Measurements from ENCODE around the gene FARP2. TPM values are rescaled to one million over a fixed set of nuclear protein-coding genes. Genes with fewer than 3 reads are reported as not detected.

The FARP2 gene
- total and polyA plus RNA-seq, 4 donors, result 9.9 to 49.7 (median 27.4) TPM

DNA sequence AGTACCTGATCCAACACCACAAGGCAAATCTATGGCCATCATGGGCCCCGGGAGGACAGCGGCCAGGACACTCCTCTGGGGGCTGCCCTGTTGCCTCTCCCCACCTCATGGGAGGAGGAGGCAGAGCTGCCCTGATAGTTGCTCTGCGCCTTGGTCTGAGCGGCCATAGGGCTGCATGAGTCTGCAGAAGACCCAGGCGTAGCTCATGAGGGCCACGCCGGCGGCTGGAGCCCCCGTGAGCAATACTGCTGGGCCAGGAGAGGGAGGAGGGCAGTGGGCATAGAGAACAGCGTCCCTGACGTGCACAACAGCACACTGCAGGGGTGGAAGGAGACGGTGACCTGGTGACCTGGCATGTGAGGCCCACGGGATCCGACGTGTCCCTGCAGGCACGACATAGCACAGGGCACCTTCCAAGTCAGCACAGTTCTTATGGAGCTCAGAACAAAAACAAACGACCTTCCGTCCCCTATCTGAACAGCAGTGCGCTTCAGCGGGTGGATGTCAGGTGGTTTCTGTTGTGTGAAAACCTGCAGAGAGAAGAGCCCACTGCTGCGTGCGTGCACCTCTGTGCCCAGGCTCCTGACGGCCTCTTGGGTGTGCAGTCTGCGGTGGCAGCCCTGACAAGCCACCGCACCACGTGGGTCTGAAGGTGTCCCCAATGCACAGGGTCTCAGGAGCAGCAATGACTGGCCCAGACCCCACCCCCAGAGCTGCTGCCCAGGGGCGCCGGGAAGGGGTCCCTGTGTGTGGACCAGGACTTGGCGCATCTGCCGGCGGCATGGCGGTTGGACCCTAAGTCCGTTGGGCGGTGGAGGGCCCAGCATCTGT is 139.3 kb downstream of the FARP2 start:
- peaks cover 5 to 56% (median 29%) of the 10 kb centered on the region in 4 donors for H3K36me3 ChIP-seq (ENCODE audit: control insufficient read depth in 4 of 4, insufficient read depth in 4 of 4, low read length in 4 of 4)
- no peak for DNase-seq
- 89 to 93% methylated on average over 34 of the region's 34 CpGs for WGBS, 2 donors

DNA sequence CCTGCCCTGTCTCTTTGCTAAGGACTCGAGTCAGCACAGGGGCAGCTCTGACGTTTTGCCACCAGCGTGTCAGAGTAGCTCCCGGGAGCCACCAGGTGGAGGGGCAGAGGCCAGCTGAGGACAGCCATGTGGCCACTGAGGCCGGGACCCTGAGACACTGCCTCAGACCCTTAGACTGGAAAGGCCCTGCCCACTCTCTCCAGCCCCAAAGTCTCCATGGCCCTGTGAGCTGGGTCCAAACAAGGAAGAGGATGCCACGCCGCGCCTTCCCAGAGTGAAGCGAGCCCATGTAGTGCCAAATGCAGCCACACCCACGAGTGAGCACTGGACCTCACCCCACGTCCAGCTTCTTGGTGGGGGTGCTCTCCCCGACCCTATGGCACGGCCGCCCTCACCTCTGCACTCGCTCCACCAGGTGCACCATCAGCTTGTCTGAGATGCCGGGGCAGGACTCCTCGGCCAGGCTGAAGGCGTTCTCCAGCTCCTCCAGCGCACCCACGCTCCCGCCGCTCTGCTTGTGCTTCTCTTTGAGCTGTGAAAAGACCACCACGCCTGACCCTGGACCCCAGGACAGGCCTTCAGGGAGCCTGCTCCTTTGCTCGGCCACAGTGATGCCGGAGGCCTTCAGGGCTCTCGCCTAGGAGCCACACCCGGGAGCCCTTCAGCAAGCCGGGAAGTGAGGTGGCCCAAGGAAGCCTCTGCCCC is 140.1 kb downstream of the FARP2 start:
- Histone ChIP-seq H3K27ac (ENCODE audit: low read depth in 1 of 2, low read length in 1 of 2) (no peak overlapping the region), H3K9me3 (ENCODE audit: control insufficient read depth in 4 of 4, insufficient read depth in 3 of 4, low read length in 3 of 4) (no peaks in the 10 kb centered on the region), H3K9ac (ENCODE audit: insufficient read depth in 1 of 2, low read length in 2 of 2) (no peak overlapping the region), H3K4me1 (ENCODE audit: control insufficient read depth in 5 of 5, insufficient read depth in 5 of 5, low read length in 5 of 5) (peaks cover 0 to 5% (median 0%) of the 10 kb centered on the region in 5 donors), H3K36me3 (ENCODE audit: control insufficient read depth in 4 of 4, insufficient read depth in 4 of 4, low read length in 4 of 4) (peaks cover 5 to 61% (median 34%) of the 10 kb centered on the region in 4 donors), H3K27me3 (ENCODE audit: control insufficient read depth in 3 of 3, insufficient read depth in 3 of 3, low read length in 2 of 3) (no peaks in the 10 kb centered on the region), H3K4me3 (no peak overlapping the region)
- ATAC-seq (ENCODE audit: insufficient read depth, low FRiP score), result no peak
- DNase-seq, result no peak
- TF ChIP-seq, protein P1, sequence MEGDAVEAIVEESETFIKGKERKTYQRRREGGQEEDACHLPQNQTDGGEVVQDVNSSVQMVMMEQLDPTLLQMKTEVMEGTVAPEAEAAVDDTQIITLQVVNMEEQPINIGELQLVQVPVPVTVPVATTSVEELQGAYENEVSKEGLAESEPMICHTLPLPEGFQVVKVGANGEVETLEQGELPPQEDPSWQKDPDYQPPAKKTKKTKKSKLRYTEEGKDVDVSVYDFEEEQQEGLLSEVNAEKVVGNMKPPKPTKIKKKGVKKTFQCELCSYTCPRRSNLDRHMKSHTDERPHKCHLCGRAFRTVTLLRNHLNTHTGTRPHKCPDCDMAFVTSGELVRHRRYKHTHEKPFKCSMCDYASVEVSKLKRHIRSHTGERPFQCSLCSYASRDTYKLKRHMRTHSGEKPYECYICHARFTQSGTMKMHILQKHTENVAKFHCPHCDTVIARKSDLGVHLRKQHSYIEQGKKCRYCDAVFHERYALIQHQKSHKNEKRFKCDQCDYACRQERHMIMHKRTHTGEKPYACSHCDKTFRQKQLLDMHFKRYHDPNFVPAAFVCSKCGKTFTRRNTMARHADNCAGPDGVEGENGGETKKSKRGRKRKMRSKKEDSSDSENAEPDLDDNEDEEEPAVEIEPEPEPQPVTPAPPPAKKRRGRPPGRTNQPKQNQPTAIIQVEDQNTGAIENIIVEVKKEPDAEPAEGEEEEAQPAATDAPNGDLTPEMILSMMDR (IDR thresholded peaks at IDR 0.05; ENCODE audit: control extremely low read depth, extremely low read depth), result no peak
- WGBS, 2 donors, result 94 to 96% methylated on average over 28 of the region's 28 CpGs

More for the DNA sequence above, 139.3 kb downstream of the FARP2 start:
- no peaks in the 10 kb centered on the region for H3K27me3 ChIP-seq (ENCODE audit: control insufficient read depth in 3 of 3, insufficient read depth in 3 of 3, low read length in 2 of 3)
- peaks cover 0 to 5% (median 0%) of the 10 kb centered on the region in 5 donors for H3K4me1 ChIP-seq (ENCODE audit: control insufficient read depth in 5 of 5, insufficient read depth in 5 of 5, low read length in 5 of 5)
- ATAC-seq (ENCODE audit: insufficient read depth, low FRiP score), result no peak
- no peak overlapping the region for H3K27ac ChIP-seq (ENCODE audit: low read depth in 1 of 2, low read length in 1 of 2)
- TF ChIP-seq, protein P1 (IDR thresholded peaks at IDR 0.05; ENCODE audit: control extremely low read depth, extremely low read depth), result no peak
- H3K9ac ChIP-seq (ENCODE audit: insufficient read depth in 1 of 2, low read length in 2 of 2), result no peak overlapping the region
- no peaks in the 10 kb centered on the region for H3K9me3 ChIP-seq (ENCODE audit: control insufficient read depth in 4 of 4, insufficient read depth in 3 of 4, low read length in 3 of 4)
- H3K4me3 ChIP-seq, result no peak overlapping the region

DNA sequence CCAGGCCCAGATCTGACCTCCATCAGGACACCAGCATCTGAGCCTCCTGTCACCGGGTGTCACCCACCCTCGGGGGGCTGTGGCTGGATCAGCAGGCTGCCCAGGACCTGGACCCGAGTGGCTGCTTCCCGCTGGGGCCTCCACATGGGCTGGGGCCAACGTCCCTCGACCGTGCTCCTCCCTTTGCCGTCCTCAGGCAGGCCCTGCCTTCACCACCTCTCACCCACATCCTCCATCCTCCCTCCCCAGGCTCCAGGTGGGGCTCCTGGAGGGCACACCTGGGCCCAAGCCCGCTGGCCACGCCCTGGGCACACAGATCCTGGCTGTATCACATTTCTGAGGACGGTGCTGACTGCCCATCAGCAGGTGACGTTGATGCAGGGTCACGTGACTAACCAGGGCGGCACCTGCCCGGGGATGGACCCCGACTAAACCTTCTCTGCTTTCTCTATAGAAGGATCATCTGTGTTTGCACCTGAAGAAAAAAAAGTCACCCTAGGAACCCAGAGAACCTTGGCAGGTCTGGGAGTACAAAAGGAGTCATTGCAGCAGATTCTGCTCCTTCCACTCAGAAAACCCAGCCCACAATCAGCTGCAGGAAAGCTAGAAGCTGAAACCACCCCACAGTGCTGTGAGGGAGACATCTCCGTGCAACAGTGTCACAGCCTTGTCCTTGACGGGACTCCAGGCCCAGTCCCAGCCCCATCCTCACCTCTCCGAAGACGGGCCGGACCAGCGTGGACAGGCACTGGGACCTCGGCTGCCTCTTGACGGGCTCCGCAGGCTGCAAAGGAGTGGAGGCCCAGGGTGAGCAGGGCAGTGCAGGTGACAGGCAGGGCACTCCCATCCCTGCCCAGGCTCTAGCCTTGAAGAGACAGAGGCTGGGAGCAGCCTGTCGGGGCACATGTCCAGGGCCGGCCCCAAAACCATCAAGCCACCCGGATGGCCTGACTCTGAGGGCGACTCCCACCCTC is 141.1 kb downstream of the FARP2 start:
- peaks cover 5 to 58% (median 36%) of the 10 kb centered on the region in 4 donors for H3K36me3 ChIP-seq (ENCODE audit: control insufficient read depth in 4 of 4, insufficient read depth in 4 of 4, low read length in 4 of 4)
- ATAC-seq (ENCODE audit: insufficient read depth, low FRiP score), result no peak

More for the DNA sequence above, 141.1 kb downstream of the FARP2 start:
- H3K4me1 ChIP-seq (ENCODE audit: control insufficient read depth in 5 of 5, insufficient read depth in 5 of 5, low read length in 5 of 5), result peaks cover 0 to 2% (median 0%) of the 10 kb centered on the region in 5 donors
- TF ChIP-seq, protein P1 (IDR thresholded peaks at IDR 0.05; ENCODE audit: control extremely low read depth, extremely low read depth), result no peak
- DNase-seq, result no peak
- H3K9me3 ChIP-seq (ENCODE audit: control insufficient read depth in 4 of 4, insufficient read depth in 3 of 4, low read length in 3 of 4), result no peaks in the 10 kb centered on the region
- no peaks in the 10 kb centered on the region for H3K27me3 ChIP-seq (ENCODE audit: control insufficient read depth in 3 of 3, insufficient read depth in 3 of 3, low read length in 2 of 3)
- no peak overlapping the region for H3K4me3 ChIP-seq
- no peak overlapping the region for H3K9ac ChIP-seq (ENCODE audit: insufficient read depth in 1 of 2, low read length in 2 of 2)
- no peak overlapping the region for H3K27ac ChIP-seq (ENCODE audit: low read depth in 1 of 2, low read length in 1 of 2)
- whole genome bisulfite sequencing, 2 donors, result 90 to 94% methylated on average over 28 to 29 of the region's 29 CpGs

All from lung (tissue), 12 donors.